ENCODE data around the gene GPX1. TPM values are rescaled to one million over a fixed set of nuclear protein-coding genes. Genes with fewer than 3 reads are reported as not detected.

GPX1 gene
- total and polyA plus RNA-seq, 2 of the 8 experiments (the other 6 are each of a cell fraction or from before 2014, with no cell fraction given): 250 to 757 TPM

DNA sequence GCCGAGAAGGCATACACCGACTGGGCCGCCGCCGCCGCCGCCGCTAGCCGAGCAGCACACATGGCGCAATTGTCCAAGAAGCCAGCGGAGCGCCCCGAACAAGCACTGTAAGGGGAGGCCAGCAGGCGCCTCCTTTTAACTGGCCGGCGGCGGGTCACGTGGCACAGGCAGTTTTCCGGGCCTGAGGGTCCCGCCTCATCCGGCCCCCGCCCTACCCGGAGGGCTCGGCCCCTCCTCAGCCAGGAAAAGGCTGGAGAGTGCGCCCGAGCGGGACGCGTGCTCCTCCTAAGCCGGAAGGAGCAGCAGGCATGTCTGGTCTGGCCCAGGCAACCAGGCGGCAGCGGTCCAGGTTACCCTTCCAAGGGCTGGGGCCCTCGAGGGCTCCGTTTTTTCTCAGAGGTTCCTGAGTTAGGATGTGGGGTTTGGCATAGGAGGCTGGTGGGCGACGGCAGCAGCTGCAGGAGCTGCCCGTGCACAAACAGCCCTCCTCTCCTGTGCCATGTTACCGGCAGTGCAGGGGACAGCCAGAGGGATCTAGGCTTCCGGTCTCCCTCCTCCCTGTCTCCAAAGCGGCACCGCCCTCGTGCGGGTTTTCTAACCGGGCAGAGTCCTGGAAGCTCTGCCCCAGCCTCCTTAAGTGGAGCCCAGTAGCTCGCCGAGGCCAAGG, at the start of gene GPX1 (continued):
- TF ChIP-seq HDAC2 (IDR thresholded peaks at IDR 0.05; ENCODE audit: borderline replicate concordance in 1 of 2, low read depth in 2 of 2, low read length in 2 of 2): 0 out of 4 replicates have a peak, but pooled peaks of 1 of the 2 experiments have one; percentile 43
- TF ChIP-seq EGR1 (IDR thresholded peaks at IDR 0.05; ENCODE audit: borderline replicate concordance, low read depth, low read length): 0 out of 2 replicates have a peak, but pooled peaks have one; percentile 49
- TF ChIP-seq, protein P1, sequence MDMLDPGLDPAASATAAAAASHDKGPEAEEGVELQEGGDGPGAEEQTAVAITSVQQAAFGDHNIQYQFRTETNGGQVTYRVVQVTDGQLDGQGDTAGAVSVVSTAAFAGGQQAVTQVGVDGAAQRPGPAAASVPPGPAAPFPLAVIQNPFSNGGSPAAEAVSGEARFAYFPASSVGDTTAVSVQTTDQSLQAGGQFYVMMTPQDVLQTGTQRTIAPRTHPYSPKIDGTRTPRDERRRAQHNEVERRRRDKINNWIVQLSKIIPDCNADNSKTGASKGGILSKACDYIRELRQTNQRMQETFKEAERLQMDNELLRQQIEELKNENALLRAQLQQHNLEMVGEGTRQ (IDR thresholded peaks at IDR 0.05; ENCODE audit: low read length): peak; percentile 92
- TF ChIP-seq TEAD4 (IDR thresholded peaks at IDR 0.05; ENCODE audit: low read depth, low read length): no peak
- TF ChIP-seq PHF8 (conservative IDR thresholded peaks at IDR 0.05; ENCODE audit: low read depth, low read length): peak; percentile 61
- TF ChIP-seq KDM1A (IDR thresholded peaks at IDR 0.05; ENCODE audit: borderline replicate concordance, low read length): peak; percentile 53; the same call in 1 of the 2 replicates
- TF ChIP-seq JUND (IDR thresholded peaks at IDR 0.05; ENCODE audit: low read length): no peak
- TF ChIP-seq CBX8 (IDR thresholded peaks at IDR 0.05; ENCODE audit: borderline replicate concordance, low read depth, low read length): no peak
- TF ChIP-seq SIN3A (conservative IDR thresholded peaks at IDR 0.05 in 1 of 2, IDR thresholded peaks at IDR 0.05 in 1 of 2; ENCODE audit: low read depth in 1 of 2, low read length in 2 of 2): peak; percentile 62 to 79; a peak in 3 of 4 replicates
- peak; percentile 55; the same call in 1 of the 2 replicates for TF ChIP-seq RBBP5 (IDR thresholded peaks at IDR 0.05; ENCODE audit: borderline replicate concordance, low read depth, low read length)
- peak; percentile 70 to 75 for TF ChIP-seq POLR2A (IDR thresholded peaks at IDR 0.05; ENCODE audit: control extremely low read depth in 1 of 2, low read depth in 2 of 2, low read length in 2 of 2)
- TF ChIP-seq, protein P2, sequence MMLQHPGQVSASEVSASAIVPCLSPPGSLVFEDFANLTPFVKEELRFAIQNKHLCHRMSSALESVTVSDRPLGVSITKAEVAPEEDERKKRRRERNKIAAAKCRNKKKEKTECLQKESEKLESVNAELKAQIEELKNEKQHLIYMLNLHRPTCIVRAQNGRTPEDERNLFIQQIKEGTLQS (IDR thresholded peaks at IDR 0.05; ENCODE audit: insufficient read depth, low read depth, low read length): peak; percentile 72
- peak in 1 of 2 experiments; percentile 8; a peak in 1 of 4 replicates for TF ChIP-seq RAD21 (IDR thresholded peaks at IDR 0.05 in 1 of 2, conservative IDR thresholded peaks at IDR 0.05 in 1 of 2; ENCODE audit: low read depth in 2 of 2, low read length in 2 of 2)
- TF ChIP-seq SIRT6 (IDR thresholded peaks at IDR 0.05; ENCODE audit: low read length): no peak
- peak; percentile 95 for TF ChIP-seq TBP (IDR thresholded peaks at IDR 0.05; ENCODE audit: low read depth, low read length)
- TF ChIP-seq, protein P3, sequence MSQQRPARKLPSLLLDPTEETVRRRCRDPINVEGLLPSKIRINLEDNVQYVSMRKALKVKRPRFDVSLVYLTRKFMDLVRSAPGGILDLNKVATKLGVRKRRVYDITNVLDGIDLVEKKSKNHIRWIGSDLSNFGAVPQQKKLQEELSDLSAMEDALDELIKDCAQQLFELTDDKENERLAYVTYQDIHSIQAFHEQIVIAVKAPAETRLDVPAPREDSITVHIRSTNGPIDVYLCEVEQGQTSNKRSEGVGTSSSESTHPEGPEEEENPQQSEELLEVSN (IDR thresholded peaks at IDR 0.05): peak; percentile 63; the same call in 1 of the 2 replicates
- TF ChIP-seq, protein P4, sequence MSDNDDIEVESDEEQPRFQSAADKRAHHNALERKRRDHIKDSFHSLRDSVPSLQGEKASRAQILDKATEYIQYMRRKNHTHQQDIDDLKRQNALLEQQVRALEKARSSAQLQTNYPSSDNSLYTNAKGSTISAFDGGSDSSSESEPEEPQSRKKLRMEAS (IDR thresholded peaks at IDR 0.05): peak; percentile 93
- peak; percentile 26 for TF ChIP-seq TAF7 (optimal IDR thresholded peaks at IDR 0.05; ENCODE audit: borderline replicate concordance, low read depth, low read length)
